Astrocyte of the cerebellum (primary cell): ENCODE results near the gene VRK1.
A peak's percentile ranks its signal among the peaks of the same experiment; 100 is the strongest.

ENCODE experiments used
- DNase-seq: peaks from one replicate; pipeline ENCODE4 v3.0.0-alpha.2; 2011; ENCODE audit warnings: low read depth
- H3K4me3 ChIP-seq: 2 replicates; pipeline ENCODE4 v1.5.1; 2011; ENCODE audit warnings: mild to moderate bottlenecking, low read depth, low read length, moderate library complexity
- CTCF ChIP-seq: IDR thresholded peaks from 2 replicates; pipeline ENCODE4 v1.5.1; 2012; ENCODE audit warnings: low read length, low read depth, moderate library complexity, mild to moderate bottlenecking; ENCODE audit errors: missing control alignments
- in situ Hi-C: cut with HindIII; loops from 2 replicates; pipeline ENCODE4 v1.10.0; 2017; ENCODE audit warnings: low sequenced_read_pairs

The VRK1 gene

GRCh38 chr14:96902004-96902403, 104.8 kb downstream of the VRK1 start:
- TF ChIP-seq CTCF = no peak
- no peak for DNase-seq
- H3K4me3 ChIP-seq = no peak overlapping the region
- in situ Hi-C loops = no loop called here

- H3K4me3 ChIP-seq = no peak overlapping the region
- in situ Hi-C loops = no loop called here
- DNase-seq = no peak
- TF ChIP-seq CTCF = no peak
Observed at GRCh38 chr14:96903444-96904023, 106.4 kb downstream of the VRK1 start.

- in situ Hi-C loops = no loop called here
- peak; percentile 37 for DNase-seq
- no peak for TF ChIP-seq CTCF
- no peak overlapping the region for H3K4me3 ChIP-seq
Observed at GRCh38 chr14:96904201-96904600, 107.0 kb downstream of the VRK1 start.

GRCh38 chr14:96905065-96905464, 107.9 kb downstream of the VRK1 start:
- DNase-seq = no peak
- H3K4me3 ChIP-seq = no peak overlapping the region
- no peak for TF ChIP-seq CTCF
- in situ Hi-C loops = no loop called here

- no peak for TF ChIP-seq CTCF
- H3K4me3 ChIP-seq = no peak overlapping the region
- DNase-seq = no peak
- in situ Hi-C loops = no loop called here
Observed at GRCh38 chr14:96905825-96906224, 108.6 kb downstream of the VRK1 start.

GRCh38 chr14:96906434-96906833, 109.3 kb downstream of the VRK1 start:
- DNase-seq = no peak
- H3K4me3 ChIP-seq = no peak overlapping the region
- TF ChIP-seq CTCF = no peak
- in situ Hi-C loops = no loop called here

GRCh38 chr14:96909841-96910364, 112.7 kb downstream of the VRK1 start:
- DNase-seq = no peak
- in situ Hi-C loops = no loop called here
- TF ChIP-seq CTCF = no peak
- no peak overlapping the region for H3K4me3 ChIP-seq
